ENCODE results near the gene IL18RAP.

The IL18RAP gene

DNA sequence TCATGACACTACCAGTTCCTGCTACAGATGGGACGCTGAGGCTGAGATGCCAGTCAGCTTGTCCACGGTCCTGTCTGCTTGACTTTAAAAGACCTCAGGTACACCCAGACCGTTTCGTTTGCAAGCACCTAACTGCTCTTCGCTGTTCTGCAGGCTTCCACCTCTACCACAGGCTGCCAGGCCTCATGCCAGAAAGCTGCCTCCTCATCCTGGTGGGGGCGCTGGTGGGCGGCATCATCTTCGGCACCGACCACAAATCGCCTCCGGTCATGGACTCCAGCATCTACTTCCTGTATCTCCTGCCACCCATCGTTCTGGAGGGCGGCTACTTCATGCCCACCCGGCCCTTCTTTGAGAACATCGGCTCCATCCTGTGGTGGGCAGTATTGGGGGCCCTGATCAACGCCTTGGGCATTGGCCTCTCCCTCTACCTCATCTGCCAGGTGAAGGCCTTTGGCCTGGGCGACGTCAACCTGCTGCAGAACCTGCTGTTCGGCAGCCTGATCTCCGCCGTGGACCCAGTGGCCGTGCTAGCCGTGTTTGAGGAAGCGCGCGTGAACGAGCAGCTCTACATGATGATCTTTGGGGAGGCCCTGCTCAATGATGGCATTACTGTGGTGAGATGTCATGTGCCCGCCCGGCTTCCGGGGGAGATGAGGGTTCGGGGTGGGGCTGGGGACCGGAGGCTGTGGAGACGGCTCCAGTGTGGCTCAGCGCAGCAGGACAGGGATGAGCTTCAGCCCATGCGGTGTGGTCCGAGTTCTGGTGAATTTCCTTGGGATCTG is 55.9 kb downstream of the IL18RAP start:
- TF ChIP-seq, protein P1, sequence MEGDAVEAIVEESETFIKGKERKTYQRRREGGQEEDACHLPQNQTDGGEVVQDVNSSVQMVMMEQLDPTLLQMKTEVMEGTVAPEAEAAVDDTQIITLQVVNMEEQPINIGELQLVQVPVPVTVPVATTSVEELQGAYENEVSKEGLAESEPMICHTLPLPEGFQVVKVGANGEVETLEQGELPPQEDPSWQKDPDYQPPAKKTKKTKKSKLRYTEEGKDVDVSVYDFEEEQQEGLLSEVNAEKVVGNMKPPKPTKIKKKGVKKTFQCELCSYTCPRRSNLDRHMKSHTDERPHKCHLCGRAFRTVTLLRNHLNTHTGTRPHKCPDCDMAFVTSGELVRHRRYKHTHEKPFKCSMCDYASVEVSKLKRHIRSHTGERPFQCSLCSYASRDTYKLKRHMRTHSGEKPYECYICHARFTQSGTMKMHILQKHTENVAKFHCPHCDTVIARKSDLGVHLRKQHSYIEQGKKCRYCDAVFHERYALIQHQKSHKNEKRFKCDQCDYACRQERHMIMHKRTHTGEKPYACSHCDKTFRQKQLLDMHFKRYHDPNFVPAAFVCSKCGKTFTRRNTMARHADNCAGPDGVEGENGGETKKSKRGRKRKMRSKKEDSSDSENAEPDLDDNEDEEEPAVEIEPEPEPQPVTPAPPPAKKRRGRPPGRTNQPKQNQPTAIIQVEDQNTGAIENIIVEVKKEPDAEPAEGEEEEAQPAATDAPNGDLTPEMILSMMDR (IDR thresholded peaks at IDR 0.05; ENCODE audit: low read depth, low read length), result no peak
- no peak overlapping the region for H3K4me3 ChIP-seq (replicated peaks in 1 of 2; ENCODE audit: low read depth in 2 of 2, low read length in 2 of 2)
- DNase-seq (ENCODE audit: low read depth in 2 of 2), result no peak

DNA sequence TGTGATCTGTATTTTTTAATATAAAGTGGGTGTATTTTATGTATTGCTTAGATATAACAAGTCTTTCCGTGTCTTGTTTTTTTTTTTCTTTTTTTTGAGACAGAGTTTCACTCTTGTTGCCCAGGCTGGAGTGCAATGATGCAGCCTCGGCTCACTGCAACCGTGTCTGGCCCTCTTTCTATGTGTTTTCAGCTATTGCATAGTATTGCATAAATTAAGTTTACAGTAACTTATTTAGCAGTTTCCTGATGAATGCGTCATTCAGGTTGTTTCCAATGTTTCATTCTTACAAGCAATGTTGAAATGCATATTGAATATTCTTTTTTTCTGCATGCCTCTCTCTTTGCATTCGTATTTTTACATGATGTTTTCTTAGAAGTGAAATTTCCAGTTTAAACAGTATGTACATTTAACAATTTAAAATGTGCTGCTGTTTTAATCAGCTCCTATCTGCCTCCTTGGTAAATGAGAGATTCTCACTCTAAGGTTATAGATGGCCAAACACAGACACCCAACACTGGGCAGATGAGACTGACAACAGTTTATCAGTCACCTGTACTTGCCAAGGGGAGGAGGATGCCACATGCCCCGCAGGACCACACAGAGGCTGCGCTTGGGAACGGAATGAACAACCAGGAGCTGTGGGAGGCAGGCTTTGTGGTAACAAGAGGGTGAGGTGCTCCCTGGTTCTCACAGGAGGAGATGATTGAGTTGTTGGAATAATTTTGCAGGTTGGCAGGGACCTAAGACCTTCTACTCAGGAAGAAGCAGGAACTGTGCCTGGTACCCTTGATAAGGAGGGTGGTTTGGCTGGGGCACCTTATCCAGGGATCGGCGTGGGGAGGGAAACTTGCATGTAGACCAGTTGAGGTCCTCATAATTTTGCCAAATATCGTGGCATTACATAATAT is 57.6 kb downstream of the IL18RAP start:
- TF ChIP-seq, protein P1 (IDR thresholded peaks at IDR 0.05; ENCODE audit: low read depth, low read length), result no peak
- no peak overlapping the region for H3K4me3 ChIP-seq (replicated peaks in 1 of 2; ENCODE audit: low read depth in 2 of 2, low read length in 2 of 2)
- DNase-seq (ENCODE audit: low read depth in 2 of 2), result no peak

DNA sequence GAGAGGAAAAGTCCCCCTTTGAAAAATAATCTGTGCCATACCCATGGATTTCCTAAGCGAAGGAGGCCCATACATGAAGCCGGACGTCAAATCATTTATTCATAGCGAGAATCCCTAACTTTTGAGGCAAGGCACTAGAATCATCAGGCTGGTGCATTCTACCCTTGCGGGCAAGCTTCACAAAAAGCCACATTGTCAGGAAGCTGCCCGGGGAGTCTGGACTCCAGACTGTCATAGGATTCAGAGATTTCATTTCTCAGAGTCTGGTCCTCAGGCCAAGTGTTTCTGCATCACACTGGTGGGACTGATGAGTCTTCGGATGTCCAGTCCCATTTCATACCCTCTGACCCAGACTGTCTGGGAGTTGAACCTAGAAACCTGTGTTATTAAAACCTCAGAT is 59.0 kb downstream of the IL18RAP start:
- no peak overlapping the region for H3K4me3 ChIP-seq (replicated peaks in 1 of 2; ENCODE audit: low read depth in 2 of 2, low read length in 2 of 2)
- no peak for DNase-seq (ENCODE audit: low read depth in 2 of 2)
- TF ChIP-seq, protein P1 (IDR thresholded peaks at IDR 0.05; ENCODE audit: low read depth, low read length), result no peak

DNA sequence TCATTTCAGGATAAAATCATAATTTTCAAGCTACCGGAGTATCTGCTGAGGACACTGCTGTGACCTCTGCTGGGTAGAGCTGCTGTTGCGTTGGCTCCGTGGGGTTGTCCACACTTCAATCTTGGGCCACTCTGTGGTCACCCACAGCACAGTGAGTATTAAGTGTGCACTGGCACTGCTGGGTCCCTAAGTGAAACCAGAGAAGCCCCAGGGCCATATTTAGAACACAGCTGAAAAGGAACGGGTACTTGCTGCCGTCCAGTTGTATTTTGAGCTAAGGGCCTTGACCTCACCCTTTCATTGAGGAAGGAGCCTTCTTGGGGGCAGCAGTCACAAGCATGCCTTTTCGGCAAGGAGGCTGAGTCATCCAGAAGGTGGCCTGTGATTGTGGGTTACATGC is 60.1 kb downstream of the IL18RAP start:
- TF ChIP-seq, protein P1 (IDR thresholded peaks at IDR 0.05; ENCODE audit: low read depth, low read length), result no peak
- no peak overlapping the region for H3K4me3 ChIP-seq (replicated peaks in 1 of 2; ENCODE audit: low read depth in 2 of 2, low read length in 2 of 2)
- no peak for DNase-seq (ENCODE audit: low read depth in 2 of 2)

DNA sequence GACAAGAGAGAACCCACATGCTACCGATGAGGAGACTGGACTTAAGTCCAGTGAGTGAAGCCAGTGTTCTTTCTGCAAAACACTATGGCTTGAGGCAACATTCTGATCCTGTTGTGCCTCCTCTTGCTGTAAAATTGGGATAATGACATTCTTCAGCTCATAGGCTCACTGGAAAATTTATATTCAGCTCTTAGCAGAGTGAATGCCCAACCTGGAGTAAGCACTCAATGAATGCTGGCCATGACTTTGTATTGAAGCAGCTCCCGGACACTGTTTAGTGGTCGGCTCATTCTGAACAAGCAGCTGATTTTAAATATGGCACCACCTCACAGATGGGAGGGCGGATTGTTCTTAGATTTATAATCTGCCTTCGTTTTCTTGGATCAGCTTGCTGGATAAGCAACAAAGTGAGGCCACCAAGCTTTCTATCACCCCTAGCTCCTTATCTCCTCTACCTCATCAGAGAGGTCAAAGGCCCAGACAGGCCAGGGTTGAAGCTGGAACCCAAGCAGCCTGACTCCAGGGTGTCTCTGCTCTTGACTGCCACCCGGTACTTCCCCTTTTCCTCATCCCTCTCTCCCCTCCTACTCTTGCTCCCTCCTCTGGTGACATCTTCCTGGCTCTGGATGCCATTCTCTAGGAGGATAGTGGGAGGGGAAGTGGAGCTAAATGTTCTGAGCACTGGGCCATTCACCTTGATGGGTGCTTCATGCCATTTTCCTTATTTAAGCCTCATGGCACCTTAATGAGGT is 61.5 kb downstream of the IL18RAP start:
- TF ChIP-seq, protein P1 (IDR thresholded peaks at IDR 0.05; ENCODE audit: low read depth, low read length), result no peak
- no peak overlapping the region for H3K4me3 ChIP-seq (replicated peaks in 1 of 2; ENCODE audit: low read depth in 2 of 2, low read length in 2 of 2)

DNA sequence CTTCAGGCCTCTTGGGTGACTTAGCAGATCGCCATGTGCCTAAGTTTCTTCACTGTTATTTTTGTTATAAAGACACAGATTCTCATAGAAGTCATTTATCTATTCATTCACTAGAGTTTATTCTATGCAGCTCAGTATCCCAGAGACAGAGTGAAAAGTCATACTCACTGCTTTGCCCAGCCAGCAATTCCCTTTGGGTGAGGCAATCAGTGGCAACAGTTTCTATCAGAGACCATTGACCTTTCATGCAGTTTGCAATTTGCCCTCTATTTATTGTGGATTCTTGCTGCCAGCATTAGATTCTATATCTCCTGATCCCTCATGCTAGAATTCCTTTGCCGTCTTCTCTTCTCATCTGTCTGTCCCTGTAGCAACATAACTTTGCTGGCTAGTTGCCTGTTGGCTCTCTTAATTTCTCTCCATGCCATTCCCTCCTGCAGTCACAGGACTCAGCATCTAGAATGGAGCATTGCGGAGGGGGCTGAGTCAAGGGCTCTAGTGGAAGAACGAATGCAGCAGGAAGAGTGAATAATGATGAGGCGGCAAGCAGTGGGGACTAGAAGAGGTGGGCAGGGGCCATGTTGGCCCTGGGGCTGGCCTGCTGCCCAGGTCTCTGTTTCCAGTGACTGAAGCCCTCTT is 62.3 kb downstream of the IL18RAP start:
- DNase-seq (ENCODE audit: low read depth in 2 of 2), result no peak
- no peak overlapping the region for H3K4me3 ChIP-seq (replicated peaks in 1 of 2; ENCODE audit: low read depth in 2 of 2, low read length in 2 of 2)
- TF ChIP-seq, protein P1 (IDR thresholded peaks at IDR 0.05; ENCODE audit: low read depth, low read length), result no peak

More for the DNA sequence above, 61.5 kb downstream of the IL18RAP start:
- no peak for DNase-seq (ENCODE audit: low read depth in 2 of 2)
